HuH-7 (cell line): ENCODE results near the gene TYSND1.
A peak's percentile ranks its signal among the peaks of the same experiment; 100 is the strongest.
"Not testable (repeated sequence)": the region's sequence is repeated elsewhere in the genome, so short reads cannot be mapped to it uniquely, and the experiment has no call there.

Experiments
- DNase-seq: peaks from one replicate; pipeline ENCODE4 v3.0.0; 2011; ENCODE audit warnings: low spot score

The TYSND1 gene

DNA sequence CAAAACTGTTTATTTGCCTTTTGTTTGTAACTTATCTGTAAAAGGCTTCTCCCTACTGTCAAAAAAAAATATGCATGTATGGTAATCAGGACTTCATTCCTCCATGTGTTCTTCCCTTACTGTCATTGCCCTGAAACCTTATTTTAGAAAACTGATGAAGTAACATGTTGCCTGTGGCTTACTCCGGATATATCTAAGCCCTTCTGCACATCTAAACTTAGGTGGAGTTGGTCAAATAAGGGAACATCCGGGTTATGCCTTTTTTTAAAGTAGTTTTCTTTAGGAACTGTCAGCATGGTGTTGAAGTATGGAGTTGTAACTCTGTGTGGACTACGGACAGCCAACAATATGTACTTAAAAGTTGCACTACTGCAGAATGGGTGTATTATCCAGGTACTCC, 17.7 kb upstream of the TYSND1 start:
- DNase-seq: no peak

DNA sequence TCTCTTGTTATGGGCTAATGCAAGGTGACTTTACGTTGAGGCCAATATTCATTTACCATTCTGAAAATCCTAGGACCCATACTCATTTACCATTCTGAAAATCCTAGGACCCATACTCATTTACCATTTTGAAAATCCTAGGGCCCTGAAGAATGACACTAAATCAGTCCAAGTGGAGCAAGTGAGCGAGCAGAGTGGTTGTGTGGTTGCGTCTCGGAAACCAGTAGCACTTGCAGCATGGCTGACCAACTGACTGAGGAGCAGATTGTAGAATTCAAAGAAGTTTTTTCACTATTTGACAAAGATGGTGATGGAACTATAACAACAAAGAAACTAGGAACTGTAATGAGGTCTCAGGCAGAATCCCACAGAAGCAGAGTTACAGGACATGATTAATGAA, 16.9 kb upstream of the TYSND1 start:
- DNase-seq: no peak

DNA sequence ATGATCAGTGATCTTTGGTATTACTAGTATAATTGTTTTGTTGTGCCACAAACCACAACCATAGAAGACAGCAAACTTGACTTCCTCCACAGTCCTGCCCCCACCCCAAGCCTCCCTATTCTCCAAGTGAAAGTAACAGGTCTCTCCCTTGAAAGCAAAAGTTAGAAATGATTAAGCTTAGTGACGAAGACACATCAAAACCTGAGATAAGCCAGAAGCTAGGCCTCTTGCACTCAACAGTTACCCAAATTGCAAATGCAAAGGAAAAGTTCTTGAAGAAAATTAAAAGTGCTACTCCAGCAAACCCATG, 16.3 kb upstream of the TYSND1 start:
- DNase-seq: no peak

DNA sequence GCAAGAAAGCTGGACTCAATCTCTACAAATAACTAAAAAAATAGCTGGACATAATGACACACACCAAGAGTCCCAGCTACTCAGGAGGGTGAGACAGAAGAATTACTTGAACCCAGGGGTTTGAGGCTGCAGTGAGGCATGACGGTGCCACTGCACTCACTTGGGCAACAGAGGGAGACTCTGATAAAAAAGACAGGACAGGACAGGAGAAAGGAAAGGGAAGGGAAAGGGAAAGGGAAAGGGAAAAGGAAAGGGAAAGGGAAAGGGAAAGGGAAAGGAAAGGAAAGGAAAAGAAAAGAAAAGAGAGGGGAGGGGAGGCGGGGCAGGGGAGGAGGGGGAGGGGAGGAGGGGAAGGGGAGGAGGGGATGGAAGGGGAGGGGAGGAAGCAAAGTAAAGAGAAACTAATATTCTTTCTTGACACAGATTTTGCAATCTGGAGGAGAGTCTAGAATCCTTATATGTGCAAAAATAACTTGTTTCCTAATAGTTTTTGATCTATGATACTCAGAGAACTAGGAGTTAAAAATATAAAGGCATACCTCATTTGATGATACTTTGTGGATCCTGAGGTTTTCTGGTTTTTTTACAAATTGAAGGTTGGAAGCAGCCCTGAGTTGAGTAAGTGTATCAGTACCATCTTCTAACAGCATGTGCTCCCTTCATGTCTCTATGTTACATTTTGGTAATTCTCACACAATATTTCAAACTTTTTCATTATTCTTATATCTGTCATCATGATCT, 15.8 kb upstream of the TYSND1 start:
- DNase-seq: no peak

DNA sequence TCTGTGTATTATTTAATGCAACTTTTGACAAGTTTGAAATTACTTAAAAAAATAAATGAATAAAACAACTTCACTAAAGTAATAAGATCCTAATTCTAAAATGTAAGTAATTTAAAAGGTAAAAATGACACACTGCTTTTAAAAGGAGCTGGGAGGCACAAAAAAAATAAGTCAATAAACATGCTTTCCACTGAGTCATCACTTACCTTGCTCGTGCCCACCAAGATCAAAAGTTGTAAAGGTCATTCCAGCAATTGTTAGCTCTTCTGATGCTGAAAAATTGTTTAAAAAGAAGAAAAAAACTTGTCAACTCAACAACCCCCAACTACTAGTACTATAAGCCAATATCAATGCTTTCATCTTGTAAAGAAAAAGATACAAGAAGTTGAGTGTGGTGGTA, 14.3 kb upstream of the TYSND1 start:
- no peak for DNase-seq

DNA sequence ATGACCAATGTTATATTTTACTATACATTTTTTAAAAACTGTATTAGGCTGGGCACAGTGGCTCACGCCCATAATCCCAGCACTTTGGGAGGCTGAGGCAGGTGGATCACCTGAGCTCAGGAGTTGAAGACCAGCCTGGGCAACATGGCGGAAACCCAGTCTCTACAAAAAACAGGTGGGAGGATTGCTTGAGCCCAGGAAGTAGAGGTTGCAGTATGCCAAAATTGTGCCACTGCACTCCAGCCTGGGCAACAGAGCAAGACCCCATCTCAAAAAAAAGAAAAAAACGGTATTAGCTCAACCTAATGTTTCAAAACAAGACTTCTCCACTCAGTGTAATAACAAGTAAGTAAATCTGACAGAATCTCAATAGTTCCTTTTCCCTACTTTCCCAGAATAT, 12.9 kb upstream of the TYSND1 start:
- DNase-seq: not testable (repeated sequence)

DNA sequence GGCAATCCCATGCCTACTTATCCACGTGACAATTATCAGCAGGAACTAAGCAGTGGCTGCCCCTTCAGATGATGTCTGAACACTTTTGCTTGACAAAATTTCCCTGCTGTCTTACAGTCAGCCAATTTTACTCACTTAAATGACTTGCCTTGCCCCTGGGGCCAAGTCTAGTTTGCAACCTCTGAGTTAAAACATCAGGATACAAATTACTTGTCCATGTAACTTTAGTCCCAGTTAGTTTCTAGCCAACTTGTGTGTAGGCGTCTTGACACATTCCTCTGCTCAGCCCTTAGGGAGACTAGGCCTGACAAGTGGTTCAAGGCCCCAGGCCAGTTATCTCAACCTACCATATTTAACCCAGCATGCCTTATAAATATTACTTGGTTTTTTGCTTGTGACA, 11.6 kb upstream of the TYSND1 start:
- DNase-seq: no peak

DNA sequence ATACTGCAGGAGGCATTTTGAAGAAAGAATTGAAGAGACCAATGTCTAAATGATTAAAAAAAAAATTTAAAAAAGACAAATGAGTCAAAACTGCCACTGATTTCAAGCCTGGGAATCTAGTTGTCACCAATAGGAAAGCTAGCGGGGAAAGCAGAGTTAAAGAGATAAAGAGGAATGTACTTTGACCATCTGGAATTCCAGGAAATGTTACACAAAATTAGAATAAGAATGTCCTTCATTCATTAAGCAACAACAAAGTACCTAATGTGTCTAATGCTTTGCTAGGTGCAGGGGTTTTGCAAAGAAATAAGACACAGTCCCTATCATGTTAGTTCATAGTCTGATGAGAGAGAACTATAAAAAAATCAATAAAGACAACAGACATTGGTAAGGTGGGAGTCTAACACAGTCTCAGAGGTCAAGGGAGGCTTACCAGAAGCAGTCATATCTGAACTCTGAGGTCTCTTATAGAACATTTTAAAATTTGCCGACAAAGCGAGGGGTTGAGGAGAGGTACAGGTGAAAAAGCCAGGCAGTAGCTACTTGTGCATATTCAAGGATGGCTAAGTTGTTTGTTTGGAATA, 8.8 kb upstream of the TYSND1 start:
- DNase-seq: no peak

DNA sequence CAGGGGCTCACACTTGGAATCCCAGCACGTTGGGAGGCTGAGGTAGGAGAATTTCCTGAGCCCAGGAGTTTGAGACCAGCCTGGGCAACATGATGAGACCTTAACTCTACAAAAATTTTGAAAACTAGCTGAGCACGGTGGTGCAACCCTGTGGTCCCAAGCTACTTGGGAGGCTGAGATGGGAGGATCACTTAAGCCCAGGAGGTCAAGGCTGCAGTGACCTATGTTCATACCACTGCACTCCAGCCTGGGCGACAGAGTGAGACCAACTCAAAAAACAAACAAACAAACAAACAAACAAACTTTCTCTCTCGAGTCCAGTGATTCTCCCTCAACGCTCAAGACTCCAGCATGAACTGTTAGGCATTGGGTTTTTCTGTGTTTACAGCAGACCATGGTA, 2.0 kb upstream of the TYSND1 start:
- DNase-seq: no peak

DNA sequence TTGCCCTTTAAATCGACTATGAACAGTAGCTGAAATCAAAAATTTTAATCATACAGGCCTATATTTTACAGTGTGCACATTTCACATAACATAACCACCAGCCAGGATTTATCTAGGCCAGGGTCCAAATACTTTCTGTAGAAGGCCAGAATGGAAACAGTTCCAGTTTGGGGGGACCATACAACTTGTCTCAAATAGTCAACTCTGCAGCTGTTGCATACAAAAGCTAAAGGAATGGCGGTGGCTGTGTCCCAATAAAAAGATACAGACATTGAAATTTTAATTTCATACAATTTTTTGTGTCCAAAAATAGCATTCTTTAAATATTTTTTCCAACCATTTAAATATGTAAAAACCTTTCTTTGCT, 742 bp upstream of the TYSND1 start:
- no peak for DNase-seq

DNA sequence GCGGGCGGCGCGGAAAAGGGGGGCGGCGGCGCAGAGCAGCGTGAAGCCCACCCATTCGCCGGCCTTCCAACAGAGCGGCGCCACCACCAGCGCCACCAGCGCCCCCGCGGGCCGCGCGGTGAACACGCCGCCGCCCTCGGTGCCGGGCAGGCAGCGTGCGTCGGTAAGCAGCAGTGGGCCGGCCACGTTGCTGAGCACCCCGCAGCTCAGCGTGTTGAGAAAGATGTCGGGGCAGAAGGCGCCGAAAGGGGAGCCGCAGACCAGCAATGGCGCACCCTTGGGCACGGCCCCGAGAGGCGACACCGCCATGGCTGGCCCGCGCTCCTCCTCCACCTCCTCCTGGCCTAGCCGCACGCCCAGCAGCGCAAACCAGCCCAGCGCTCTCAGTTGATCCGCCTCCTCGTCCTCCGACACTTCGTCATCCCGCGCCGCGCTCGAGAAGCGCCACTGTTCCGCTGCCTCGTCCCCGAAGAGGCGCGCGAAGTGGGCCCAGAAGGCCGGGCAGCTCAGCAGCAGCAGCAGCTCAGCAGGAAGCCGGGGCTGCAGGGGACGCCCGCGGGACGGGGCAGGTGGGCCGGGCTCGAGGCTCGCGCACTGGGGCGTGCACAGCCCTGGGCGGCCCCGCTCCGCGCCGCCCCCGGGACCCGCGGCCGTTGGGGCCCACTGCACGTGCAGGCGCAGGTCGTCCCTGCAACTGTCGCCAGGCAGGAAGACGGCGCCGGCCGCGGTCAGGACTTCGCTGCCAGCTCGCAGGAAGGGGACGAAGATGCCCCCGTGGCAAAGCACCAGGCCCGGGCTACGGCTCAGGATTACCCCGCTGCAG, 623 bp downstream of the TYSND1 start:
- DNase-seq: peak; percentile 44

DNA sequence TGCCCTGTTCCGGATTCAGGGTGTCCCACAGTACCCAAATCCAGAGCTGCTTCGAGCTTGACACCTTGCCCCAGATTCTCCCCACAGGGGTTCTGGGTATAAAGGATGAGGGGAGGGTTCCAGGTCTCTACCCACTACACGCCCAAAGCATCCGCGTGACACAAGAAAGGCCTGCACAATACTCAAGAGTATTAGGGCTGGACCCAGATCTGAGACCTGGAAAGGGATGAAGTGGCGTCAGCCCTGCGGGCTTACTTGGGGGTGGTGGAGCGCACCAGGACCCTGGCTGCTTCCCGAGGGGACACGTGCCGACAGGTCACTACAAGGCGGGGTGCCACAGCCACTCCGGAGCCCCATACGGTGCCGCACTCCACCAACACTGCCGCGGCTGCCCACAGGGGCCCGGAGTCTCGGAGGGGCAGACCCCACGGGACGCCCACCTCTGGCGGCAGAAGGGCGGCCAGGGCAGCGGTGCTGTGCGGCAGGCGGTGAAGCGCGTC, 1.3 kb downstream of the TYSND1 start:
- no peak for DNase-seq

DNA sequence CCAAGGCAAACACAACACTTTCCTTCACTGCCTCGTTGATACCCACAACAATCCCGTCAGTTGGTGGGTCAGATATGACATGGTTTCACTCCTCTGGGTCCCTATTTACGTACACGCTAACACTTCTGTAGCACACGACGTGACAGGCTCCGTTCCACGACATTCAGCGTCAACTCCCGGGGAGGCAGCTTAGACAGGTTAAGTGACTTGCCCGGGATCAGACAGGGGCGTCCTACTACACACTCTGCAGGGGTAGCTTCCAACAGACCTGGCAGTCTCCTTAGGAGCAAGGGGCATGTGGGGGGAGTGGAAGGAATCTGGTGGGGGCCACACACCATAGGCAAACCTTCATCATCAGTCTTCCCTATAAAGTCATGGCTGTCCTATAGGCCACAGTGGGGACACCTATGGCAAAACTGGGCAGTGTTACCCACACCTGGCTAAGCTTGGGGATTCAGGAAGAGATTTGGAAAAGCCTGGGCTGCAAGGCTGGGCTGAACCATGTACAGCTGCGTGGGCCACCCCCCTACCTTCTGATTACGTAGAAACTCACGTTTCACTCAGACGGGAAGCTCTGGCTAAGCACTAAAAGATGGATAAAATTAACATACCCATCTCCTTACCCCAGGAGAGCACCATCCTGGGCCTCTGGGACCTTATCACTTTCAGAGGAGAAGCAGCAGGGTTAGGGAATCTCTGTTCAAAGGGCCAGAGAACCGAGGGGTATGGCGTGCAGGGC, 2.0 kb downstream of the TYSND1 start:
- DNase-seq: no peak

DNA sequence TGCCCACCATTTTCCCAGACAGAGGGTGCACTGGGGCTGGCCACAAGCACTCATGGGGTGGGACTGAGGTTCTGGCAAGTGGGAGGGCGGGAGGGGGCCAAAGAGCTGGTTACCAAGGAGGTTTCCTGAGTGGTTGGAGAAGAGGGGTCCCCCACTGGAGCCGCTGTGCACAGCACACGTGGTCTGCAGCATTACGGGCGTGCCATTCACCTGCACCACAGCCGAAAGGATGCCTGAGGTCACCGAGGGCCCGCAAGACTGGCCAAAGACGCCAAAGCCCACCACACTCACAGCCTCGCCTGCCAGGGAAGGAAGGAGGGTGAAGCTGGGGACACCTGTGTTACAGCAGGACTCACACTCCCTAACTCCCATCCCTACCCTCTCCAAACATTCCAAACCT, 3.9 kb downstream of the TYSND1 start:
- DNase-seq: no peak

DNA sequence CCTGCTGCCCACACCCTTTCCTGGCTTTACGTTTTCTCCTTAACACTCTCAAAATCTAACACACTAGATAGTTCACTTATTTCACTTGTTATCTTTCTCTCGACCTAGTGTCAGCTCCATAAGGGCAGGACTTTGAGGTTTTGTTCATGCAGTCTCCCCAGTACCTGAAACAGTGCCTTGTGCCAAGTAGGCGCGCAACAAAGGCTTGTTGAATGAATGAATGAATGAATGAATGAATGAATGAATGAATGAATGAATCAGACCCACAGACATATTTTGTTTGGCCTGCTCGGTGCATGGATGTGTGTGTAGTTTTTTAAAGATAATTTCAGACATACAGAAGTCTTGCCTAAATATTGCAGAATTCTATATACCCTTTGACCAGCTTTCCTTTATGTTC, 6.2 kb downstream of the TYSND1 start:
- no peak for DNase-seq

DNA sequence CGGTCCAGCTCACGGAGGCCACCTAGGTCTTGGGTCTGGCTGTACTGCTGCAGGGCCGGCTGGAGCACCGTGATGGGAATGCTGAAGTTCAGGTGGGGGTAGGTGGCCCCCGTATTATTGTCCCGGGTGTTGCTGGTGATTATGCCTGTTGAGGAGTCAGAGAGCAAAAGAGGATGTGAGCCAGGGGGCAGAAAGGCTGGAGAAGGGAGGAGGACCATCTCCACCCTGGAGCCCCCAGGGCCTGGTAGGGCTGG, 6.6 kb downstream of the TYSND1 start:
- DNase-seq: no peak

DNA sequence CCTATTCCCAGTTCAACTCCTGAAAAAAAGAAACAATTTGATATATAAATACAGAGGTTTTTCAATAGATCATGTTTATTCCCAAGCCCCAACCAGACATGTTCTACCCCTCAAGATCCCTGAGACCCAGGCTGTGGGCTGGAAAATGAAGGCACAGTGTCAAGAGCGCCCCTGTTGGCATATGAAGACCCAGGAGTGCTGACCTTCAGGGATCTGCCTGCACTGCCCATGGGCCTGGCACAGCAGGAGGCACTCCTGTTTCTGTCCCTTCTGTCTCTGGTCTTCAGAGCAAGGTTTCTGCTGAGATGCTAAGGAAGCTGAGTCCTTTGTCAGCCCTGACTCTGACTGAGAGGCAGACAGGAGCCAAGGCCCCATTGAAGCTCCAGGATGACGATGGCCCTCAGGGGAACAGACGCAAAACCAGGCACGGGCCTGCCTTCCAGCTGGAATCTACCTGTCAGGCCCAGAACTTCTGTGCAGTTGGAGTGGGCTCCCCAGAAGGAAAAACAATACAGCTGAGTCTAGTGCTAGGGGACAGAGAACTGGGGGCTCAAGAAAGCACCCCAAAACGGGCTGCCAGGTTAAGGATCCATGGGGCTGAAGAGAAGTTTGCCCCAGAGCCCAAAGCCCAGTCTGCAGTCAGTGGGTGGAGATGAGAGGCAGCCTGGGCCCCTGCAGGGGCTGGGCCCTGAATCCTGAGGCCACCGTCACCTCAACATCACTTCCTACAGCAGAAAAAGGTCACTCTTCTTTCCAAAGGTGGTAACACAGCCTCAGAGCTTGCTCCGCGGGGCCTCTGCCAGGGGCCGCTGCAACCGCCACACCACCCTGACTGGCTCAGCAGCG, 7.1 kb downstream of the TYSND1 start:
- DNase-seq: no peak

DNA sequence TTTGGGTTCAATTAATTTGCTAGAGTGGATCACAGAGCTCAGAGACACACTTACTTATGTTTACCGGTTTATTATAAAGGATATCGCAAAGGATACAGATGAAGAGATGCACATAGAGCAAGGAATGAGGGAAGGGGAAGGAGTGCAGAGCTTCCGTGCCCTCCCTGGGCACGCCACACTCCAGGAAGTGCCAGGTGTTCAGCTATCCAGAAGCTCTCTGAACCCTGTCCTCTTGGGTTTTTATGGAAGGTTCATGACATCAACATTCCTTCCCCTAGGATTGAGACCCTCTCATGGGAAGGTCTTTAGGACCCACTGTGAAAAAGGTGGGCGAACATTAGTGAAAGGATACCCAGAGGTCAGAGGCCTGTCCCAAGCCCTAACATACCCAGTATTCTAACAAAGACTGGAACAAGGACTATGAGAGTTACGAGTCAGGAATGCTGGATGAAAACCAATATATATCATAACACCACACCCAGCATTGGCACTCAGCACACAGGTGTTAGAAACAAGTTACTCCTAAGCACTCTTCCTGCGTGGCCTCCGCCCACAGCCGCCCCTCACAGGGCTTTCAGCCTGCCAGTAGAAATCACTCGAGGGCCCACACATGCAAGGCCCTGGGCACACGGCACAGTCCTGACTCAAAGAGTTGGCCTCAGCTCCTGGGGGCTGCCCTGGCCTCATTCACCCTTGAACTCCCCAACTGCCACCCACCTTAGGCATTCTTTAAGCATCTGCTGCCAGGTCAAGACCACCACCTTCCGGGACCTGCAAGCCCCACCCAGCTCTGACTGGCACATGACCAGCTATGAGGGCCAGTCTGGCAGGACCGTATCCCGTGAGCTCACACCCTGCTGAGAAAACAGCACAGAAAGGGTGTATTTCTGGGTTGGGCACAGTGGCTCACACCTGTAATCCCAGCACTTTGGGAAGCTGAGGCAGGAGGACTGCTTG, 8.3 kb downstream of the TYSND1 start:
- DNase-seq: no peak

DNA sequence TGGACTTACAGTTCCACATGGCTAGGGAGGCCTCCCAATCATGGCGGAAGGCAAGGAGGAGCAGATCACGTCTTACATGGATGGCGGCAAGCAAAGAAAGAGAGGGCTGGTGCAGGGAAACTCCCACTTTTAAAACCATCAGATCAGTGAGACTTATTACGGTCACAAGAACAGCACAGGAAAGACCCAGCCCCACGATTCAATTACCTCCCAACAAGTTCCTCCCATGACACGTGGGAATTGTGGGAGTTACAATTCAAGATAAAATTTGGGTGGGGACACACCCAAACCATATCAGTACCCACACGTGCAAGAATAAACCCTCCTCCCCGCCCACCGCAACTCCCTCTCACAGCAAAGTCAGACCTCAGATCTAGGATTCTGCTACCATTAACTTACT, 9.4 kb downstream of the TYSND1 start:
- no peak for DNase-seq

DNA sequence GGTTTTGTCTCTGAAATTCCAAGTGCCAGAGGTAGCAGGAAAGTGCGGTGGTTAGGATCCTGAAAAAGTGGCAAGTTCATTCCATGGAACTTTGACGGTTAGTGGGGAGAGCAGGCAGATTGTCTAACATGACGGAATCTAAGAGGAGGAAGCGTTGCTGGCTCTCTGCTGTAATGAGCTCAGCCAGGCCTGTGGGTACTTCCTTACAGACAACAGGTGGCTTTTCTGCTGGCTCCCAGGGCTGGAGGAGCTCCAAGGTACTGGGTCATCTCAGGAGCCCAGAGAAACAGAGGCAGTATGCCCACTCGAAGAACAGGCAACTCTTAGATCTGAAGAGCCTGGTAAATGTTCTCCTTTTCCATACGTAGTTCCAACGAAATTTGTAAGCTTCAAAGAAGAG, 10.8 kb downstream of the TYSND1 start:
- no peak for DNase-seq

DNA sequence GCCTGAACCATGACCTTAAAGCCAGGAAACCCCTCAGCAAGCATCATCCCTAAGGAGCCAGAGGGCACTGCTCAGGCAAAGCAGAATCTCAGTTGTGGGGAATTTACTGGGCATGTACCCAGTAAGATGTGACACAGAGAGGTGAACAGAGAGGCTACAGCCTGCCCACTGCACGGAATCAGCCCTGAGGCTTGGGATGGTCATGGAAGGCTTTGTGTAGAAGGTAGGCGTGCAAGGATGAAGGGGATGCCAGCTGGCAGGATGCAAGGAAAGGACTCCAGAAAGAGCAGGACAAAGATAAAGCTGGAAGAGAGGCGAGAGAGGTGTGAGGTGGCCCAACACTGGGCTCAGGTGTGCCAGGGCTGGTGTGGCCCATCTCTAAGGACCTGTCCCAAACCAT, 11.5 kb downstream of the TYSND1 start:
- DNase-seq: no peak
